HepG2 (cell line): ENCODE results near the gene TBC1D20. TPM values are rescaled to one million over a fixed set of nuclear protein-coding genes. Genes with fewer than 3 reads are reported as not detected.

ENCODE experiments used
- FOXP1 ChIP-seq, 2 experiments: fragments of 450-650 bp in 1 of 2; IDR thresholded peaks; 2 replicates each; pipeline ENCODE4 v1.6.1; 2017 to 2018; ENCODE audit warnings: antibody characterized with exemption in 1 of 2
- KDM6A ChIP-seq: IDR thresholded peaks from 2 replicates; pipeline ENCODE4 v1.6.1; 2016; ENCODE audit warnings: low read depth
- MBNL3 ChIP-seq: fragments of 250-450 bp; sonication (Bioruptor Pico); conservative IDR thresholded peaks from 2 replicates; pipeline ENCODE4 v1.8.0; 2022; ENCODE audit warnings: mild to moderate bottlenecking, inconsistent platforms
- PAX8 ChIP-seq: sonication (generic); formaldehyde crosslinking; IDR thresholded peaks from 2 replicates; pipeline ENCODE4 v1.8.0; 2022; ENCODE audit warnings: mild to moderate bottlenecking, missing genetic modification reagents, borderline replicate concordance
- RAD51 ChIP-seq: fragments of 450-650 bp; IDR thresholded peaks from 2 replicates; pipeline ENCODE4 v1.6.1; 2016; ENCODE audit warnings: borderline replicate concordance
- RFX1 ChIP-seq: fragments of 450-650 bp; IDR thresholded peaks from 2 replicates; pipeline ENCODE4 v1.6.1; 2017
- SAP130 ChIP-seq: IDR thresholded peaks from 2 replicates; pipeline ENCODE4 v1.6.1; 2016; ENCODE audit warnings: low read depth
- SMARCE1 ChIP-seq: fragments of 450-650 bp; IDR thresholded peaks from 2 replicates; pipeline ENCODE4 v1.6.1; 2017; ENCODE audit warnings: borderline replicate concordance
- SNAI1 ChIP-seq: sonication (generic); formaldehyde crosslinking; IDR thresholded peaks from 2 replicates; pipeline ENCODE4 v1.5.0; 2020; ENCODE audit warnings: mild to moderate bottlenecking, missing genetic modification reagents, borderline replicate concordance
- ZBTB42 ChIP-seq: sonication (generic); formaldehyde crosslinking; IDR thresholded peaks from 2 replicates; pipeline ENCODE4 v1.5.0; 2020; ENCODE audit warnings: mild to moderate bottlenecking, missing genetic modification reagents
- ZBTB7A ChIP-seq: sonication (generic); formaldehyde crosslinking; IDR thresholded peaks from 2 replicates; pipeline ENCODE4 v1.8.0; 2022; ENCODE audit warnings: mild to moderate bottlenecking, missing genetic modification reagents
- ZNF292 ChIP-seq: sonication (generic); formaldehyde crosslinking; IDR thresholded peaks from 2 replicates; pipeline ENCODE4 v1.8.1; 2022; ENCODE audit warnings: mild to moderate bottlenecking, low read depth, missing genetic modification reagents, borderline replicate concordance
- polyA plus RNA-seq, 8 experiments: library from polyadenylated mRNA; depleted of rRNA in 3 of 8; stranded (reverse) in 7 of 8; unstranded in 1 of 8; fragments of >200 nt; fragmentation: Illumina TruSeq in 4 of 8; extraction: Trizol in 4 of 8; gene quantifications; 2 replicates each; pipeline versions ENCODE4 v1.2.1 to v1.2.3, GENCODE V29; 2011 to 2016; ENCODE audit warnings: low read depth in 4 of 8, missing spikeins in 1 of 8, mixed read lengths in 1 of 8; ENCODE audit not compliant: insufficient read depth in 1 of 8
- total RNA-seq, 5 experiments: library from RNA; depleted of rRNA; stranded (reverse); fragments of >200 nt; fragmentation: Illumina TruSeq; extraction: Trizol; gene quantifications; 2 replicates each; pipeline ENCODE4 v1.2.3, GENCODE V29; 2016; ENCODE audit warnings: low read depth in 1 of 5
- TF ChIP-seq, protein P1 (sequence below): fragments of 450-650 bp; IDR thresholded peaks from 2 replicates; pipeline ENCODE4 v1.6.1; 2016
- TF ChIP-seq, protein P2 (sequence below): sonication (generic); formaldehyde crosslinking; IDR thresholded peaks from 2 replicates; pipeline ENCODE4 v1.4.0; 2020; ENCODE audit warnings: low read depth, mild to moderate bottlenecking, missing genetic modification reagents
- TF ChIP-seq, protein P3 (sequence below): sonication (generic); formaldehyde crosslinking; IDR thresholded peaks from 2 replicates; pipeline ENCODE4 v1.5.0; 2020; ENCODE audit warnings: missing genetic modification reagents
- TF ChIP-seq, protein P4 (sequence below): sonication (generic); formaldehyde crosslinking; IDR thresholded peaks from 2 replicates; pipeline ENCODE4 v1.8.0; 2022; ENCODE audit warnings: mild to moderate bottlenecking, missing genetic modification reagents, moderate library complexity
- TF ChIP-seq, protein P5 (sequence below): sonication (generic); formaldehyde crosslinking; IDR thresholded peaks from 2 replicates; pipeline ENCODE4 v1.5.1; 2020; ENCODE audit warnings: mild to moderate bottlenecking, moderate library complexity, missing genetic modification reagents
- TF ChIP-seq, protein P6 (sequence below): sonication (generic); formaldehyde crosslinking; conservative IDR thresholded peaks from 2 replicates; pipeline ENCODE4 v1.8.0; 2022; ENCODE audit warnings: mild to moderate bottlenecking, moderate library complexity, missing genetic modification reagents

Gene TBC1D20
- total and polyA plus RNA-seq, 2 of the 13 experiments (the other 11 are each of a cell fraction or from before 2014, with no cell fraction given), result 36.6 to 47.1 TPM

DNA sequence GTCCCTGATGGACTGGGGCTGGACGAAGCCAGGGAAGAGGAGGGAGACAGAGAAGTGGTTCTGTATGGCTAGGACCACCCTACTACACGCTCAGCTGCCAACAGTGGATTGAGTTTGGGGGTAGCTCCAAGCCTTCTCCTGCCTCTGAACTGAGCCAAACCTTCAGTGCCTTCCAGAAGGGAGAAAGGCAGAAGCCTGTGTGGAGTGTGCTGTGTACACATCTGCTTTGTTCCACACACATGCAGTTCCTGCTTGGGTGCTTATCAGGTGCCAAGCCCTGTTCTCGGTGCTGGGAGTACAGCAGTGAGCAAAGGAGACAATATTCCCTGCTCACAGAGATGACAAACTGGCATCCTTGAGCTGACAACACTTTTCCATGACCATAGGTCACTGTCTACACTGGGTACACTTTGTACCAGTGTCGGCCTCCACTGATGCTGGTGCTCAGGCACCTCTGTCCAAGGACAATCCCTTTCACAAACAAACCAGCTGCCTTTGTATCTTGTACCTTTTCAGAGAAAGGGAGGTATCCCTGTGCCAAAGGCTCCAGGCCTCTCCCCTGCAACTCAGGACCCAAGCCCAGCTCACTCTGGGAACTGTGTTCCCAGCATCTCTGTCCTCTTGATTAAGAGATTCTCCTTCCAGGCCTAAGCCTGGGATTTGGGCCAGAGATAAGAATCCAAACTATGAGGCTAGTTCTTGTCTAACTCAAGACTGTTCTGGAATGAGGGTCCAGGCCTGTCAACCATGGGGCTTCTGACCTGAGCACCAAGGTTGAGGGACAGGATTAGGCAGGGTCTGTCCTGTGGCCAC, 65.5 kb downstream of the TBC1D20 start (continued):
- TF ChIP-seq RAD51 (no peak), SMARCE1 (no peak), RFX1 (no peak), SAP130 (peak; percentile 95), PAX8 (CRISPR knock-in tag) (no peak), SNAI1 (no peak), KDM6A (CRISPR knock-in tag) (peak; percentile 91), MBNL3 (CRISPR knock-in tag) (no peak), FOXP1 (IDR thresholded peaks at IDR 0.05) (peak; percentile 78), FOXP1 (CRISPR knock-in tag; IDR thresholded peaks at IDR 0.05) (peak; percentile 93), ZBTB42 (CRISPR knock-in tag) (peak; percentile 18; the same call in 1 of the 2 replicates), ZBTB7A (CRISPR knock-in tag) (peak; percentile 42; the same call in 1 of the 2 replicates), ZNF292 (peak; percentile 97; the same call in 1 of the 2 replicates)
- TF ChIP-seq, protein P1, sequence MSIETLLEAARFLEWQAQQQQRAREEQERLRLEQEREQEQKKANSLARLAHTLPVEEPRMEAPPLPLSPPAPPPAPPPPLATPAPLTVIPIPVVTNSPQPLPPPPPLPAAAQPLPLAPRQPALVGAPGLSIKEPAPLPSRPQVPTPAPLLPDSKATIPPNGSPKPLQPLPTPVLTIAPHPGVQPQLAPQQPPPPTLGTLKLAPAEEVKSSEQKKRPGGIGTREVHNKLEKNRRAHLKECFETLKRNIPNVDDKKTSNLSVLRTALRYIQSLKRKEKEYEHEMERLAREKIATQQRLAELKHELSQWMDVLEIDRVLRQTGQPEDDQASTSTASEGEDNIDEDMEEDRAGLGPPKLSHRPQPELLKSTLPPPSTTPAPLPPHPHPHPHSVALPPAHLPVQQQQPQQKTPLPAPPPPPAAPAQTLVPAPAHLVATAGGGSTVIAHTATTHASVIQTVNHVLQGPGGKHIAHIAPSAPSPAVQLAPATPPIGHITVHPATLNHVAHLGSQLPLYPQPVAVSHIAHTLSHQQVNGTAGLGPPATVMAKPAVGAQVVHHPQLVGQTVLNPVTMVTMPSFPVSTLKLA, result no peak; the same call in 1 of the 2 replicates
- TF ChIP-seq, protein P2, sequence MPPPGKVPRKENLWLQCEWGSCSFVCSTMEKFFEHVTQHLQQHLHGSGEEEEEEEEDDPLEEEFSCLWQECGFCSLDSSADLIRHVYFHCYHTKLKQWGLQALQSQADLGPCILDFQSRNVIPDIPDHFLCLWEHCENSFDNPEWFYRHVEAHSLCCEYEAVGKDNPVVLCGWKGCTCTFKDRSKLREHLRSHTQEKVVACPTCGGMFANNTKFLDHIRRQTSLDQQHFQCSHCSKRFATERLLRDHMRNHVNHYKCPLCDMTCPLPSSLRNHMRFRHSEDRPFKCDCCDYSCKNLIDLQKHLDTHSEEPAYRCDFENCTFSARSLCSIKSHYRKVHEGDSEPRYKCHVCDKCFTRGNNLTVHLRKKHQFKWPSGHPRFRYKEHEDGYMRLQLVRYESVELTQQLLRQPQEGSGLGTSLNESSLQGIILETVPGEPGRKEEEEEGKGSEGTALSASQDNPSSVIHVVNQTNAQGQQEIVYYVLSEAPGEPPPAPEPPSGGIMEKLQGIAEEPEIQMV (CRISPR knock-in tag), result peak; percentile 30; the same call in 1 of the 2 replicates
- TF ChIP-seq, protein P3, sequence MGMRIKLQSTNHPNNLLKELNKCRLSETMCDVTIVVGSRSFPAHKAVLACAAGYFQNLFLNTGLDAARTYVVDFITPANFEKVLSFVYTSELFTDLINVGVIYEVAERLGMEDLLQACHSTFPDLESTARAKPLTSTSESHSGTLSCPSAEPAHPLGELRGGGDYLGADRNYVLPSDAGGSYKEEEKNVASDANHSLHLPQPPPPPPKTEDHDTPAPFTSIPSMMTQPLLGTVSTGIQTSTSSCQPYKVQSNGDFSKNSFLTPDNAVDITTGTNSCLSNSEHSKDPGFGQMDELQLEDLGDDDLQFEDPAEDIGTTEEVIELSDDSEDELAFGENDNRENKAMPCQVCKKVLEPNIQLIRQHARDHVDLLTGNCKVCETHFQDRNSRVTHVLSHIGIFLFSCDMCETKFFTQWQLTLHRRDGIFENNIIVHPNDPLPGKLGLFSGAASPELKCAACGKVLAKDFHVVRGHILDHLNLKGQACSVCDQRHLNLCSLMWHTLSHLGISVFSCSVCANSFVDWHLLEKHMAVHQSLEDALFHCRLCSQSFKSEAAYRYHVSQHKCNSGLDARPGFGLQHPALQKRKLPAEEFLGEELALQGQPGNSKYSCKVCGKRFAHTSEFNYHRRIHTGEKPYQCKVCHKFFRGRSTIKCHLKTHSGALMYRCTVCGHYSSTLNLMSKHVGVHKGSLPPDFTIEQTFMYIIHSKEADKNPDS (CRISPR knock-in tag), result 0 out of 2 replicates have a peak, but pooled peaks have one; percentile 42
- TF ChIP-seq, protein P4, sequence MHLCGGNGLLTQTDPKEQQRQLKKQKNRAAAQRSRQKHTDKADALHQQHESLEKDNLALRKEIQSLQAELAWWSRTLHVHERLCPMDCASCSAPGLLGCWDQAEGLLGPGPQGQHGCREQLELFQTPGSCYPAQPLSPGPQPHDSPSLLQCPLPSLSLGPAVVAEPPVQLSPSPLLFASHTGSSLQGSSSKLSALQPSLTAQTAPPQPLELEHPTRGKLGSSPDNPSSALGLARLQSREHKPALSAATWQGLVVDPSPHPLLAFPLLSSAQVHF (CRISPR knock-in tag), result no peak
- TF ChIP-seq, protein P5, sequence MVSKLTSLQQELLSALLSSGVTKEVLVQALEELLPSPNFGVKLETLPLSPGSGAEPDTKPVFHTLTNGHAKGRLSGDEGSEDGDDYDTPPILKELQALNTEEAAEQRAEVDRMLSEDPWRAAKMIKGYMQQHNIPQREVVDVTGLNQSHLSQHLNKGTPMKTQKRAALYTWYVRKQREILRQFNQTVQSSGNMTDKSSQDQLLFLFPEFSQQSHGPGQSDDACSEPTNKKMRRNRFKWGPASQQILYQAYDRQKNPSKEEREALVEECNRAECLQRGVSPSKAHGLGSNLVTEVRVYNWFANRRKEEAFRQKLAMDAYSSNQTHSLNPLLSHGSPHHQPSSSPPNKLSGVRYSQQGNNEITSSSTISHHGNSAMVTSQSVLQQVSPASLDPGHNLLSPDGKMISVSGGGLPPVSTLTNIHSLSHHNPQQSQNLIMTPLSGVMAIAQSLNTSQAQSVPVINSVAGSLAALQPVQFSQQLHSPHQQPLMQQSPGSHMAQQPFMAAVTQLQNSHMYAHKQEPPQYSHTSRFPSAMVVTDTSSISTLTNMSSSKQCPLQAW (CRISPR knock-in tag), result peak; percentile 90; the same call in 1 of the 2 replicates
- TF ChIP-seq, protein P6, sequence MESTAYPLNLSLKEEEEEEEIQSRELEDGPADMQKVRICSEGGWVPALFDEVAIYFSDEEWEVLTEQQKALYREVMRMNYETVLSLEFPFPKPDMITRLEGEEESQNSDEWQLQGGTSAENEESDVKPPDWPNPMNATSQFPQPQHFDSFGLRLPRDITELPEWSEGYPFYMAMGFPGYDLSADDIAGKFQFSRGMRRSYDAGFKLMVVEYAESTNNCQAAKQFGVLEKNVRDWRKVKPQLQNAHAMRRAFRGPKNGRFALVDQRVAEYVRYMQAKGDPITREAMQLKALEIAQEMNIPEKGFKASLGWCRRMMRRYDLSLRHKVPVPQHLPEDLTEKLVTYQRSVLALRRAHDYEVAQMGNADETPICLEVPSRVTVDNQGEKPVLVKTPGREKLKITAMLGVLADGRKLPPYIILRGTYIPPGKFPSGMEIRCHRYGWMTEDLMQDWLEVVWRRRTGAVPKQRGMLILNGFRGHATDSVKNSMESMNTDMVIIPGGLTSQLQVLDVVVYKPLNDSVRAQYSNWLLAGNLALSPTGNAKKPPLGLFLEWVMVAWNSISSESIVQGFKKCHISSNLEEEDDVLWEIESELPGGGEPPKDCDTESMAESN, result no peak; the same call in 1 of the 2 replicates
